Lower leg skin (tissue), 4 donors: Measurements from ENCODE around the gene TIAM2. TPM values are rescaled to one million over a fixed set of nuclear protein-coding genes. Genes with fewer than 3 reads are reported as not detected.

Source experiments
- DNase-seq, 2 donors: peaks; one replicate each; pipeline ENCODE4 v3.0.0-alpha.2; 2019; ENCODE audit warnings: low spot score in 2 of 2
- H3K4me3 ChIP-seq: fragments of 200-600 bp; sonication (generic); 2 replicates; pipeline ENCODE4 v1.5.1; 2017; ENCODE audit warnings: mild to moderate bottlenecking, low read depth; ENCODE audit not compliant: poor library complexity, severe bottlenecking
- POLR2A ChIP-seq, 2 donors: fragments of 450-650 bp; IDR thresholded peaks; one replicate each; pipeline ENCODE4 v1.6.1; 2016 to 2017; ENCODE audit warnings: antibody characterized with exemption in 2 of 2, mild to moderate bottlenecking in 1 of 2, moderate library complexity in 1 of 2
- WGBS, 2 donors: methylation state at CpG; one replicate each; pipeline ENCODE4 v1.1.5; 2018; 5-methylcytosine and 5-hydroxymethylcytosine counted together
- intact Hi-C: fragments of 100-400 bp; cut with DNase I; formaldehyde crosslinking; loops from one replicate; pipeline ENCODE4 v1.15.0; 2023; ENCODE audit warnings: low total_unique reads
- total RNA-seq, 4 donors: library from RNA; depleted of rRNA; stranded (reverse); fragments of >200 nt; gene quantifications; one replicate each; pipeline ENCODE4 v1.1.0, GENCODE V29; 2016
- TF ChIP-seq, protein P1 (sequence below), 3 donors: fragments of 450-650 bp; IDR thresholded peaks; one replicate each; pipeline ENCODE4 v1.5.1; 2016; ENCODE audit warnings: antibody characterized with exemption in 3 of 3, mild to moderate bottlenecking in 3 of 3, moderate library complexity in 2 of 3

The TIAM2 gene
- total RNA-seq, 4 donors from 2014 or later, result 5.4 to 11.0 (median 7.4) TPM

DNA sequence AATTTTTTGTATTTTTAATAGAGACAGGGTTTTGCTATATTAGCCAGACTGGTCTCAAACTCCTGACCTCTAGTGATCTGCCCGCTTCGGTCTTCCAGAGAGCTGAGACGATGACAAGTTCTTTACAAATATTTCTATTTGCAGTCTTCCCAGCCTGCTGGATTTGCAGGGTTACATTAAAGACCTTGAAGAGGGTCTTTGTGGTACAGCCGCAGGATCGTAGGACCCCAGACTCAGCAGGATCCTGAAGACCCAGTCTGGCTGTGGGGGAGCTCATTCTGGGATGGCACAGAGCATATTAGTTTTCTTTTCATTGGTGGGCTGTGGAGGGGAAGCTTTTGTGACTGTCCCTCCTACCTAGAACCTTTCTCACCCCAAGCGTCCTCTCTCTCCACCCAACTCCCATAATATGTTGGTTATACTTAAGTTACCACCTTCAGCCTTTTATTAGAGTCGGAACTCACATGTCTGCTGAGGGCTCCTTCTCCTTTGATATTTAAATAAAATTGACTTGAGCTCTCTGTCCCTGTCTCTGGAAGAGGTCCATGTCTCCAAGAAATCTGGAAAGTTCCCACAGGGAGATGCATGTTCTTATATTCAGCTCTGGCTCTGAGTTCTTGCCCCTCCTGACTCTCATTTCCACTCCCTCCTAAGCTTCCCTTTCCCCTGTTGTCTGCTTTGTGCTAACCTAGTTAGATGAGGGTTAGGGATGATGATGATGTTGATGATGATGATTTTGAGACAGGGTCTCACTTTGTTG lies 72.0 kb downstream of the TIAM2 start:
- intact Hi-C loops, result no loop called here
- 81 to 85% methylated on average over 7 of the region's 7 CpGs for WGBS, 2 donors
- TF ChIP-seq, protein P1, sequence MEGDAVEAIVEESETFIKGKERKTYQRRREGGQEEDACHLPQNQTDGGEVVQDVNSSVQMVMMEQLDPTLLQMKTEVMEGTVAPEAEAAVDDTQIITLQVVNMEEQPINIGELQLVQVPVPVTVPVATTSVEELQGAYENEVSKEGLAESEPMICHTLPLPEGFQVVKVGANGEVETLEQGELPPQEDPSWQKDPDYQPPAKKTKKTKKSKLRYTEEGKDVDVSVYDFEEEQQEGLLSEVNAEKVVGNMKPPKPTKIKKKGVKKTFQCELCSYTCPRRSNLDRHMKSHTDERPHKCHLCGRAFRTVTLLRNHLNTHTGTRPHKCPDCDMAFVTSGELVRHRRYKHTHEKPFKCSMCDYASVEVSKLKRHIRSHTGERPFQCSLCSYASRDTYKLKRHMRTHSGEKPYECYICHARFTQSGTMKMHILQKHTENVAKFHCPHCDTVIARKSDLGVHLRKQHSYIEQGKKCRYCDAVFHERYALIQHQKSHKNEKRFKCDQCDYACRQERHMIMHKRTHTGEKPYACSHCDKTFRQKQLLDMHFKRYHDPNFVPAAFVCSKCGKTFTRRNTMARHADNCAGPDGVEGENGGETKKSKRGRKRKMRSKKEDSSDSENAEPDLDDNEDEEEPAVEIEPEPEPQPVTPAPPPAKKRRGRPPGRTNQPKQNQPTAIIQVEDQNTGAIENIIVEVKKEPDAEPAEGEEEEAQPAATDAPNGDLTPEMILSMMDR (IDR thresholded peaks at IDR 0.05), result no peak
- no peak for TF ChIP-seq POLR2A (IDR thresholded peaks at IDR 0.05)
- no peak overlapping the region for H3K4me3 ChIP-seq
- DNase-seq, result peak in 1 of 2 donors; percentile 66

DNA sequence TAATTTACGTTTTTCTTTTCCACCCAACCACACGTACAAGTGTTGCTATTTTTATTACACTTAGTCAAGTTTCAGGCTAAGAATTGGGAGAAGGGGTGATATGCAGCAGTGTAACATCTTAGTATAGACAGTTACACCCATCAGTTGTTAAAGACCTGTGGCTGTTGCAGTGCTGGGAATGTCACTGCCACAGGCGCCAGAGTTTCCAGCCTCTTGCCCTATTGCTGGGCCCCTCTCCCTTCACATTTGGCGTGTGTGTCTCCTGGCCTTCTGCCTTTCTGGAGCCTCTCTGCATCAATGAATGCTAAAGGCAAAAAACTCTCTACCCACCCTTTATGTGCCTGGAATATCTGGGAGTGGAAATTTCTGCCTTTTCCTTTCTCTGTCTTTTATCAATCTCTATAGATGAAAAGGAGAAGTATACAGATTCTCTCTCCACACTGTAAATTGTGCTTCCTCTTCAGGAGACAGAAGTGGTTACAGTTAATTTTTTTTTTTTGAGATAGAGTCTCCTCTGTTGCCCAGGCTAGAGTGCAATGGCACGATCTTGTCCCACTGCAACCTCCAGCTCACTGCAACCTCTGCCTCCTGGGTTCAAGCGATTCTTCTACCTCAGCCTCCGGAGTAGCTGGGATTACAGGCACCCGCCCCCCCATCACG lies 73.0 kb downstream of the TIAM2 start:
- TF ChIP-seq, protein P1 (IDR thresholded peaks at IDR 0.05), result no peak
- TF ChIP-seq POLR2A (IDR thresholded peaks at IDR 0.05), result no peak
- H3K4me3 ChIP-seq, result no peak overlapping the region
- intact Hi-C loops, result no loop called here
- WGBS, 2 donors, result 46 to 63% methylated on average over 9 of the region's 9 CpGs
- peak in 1 of 2 donors; percentile 82 for DNase-seq

DNA sequence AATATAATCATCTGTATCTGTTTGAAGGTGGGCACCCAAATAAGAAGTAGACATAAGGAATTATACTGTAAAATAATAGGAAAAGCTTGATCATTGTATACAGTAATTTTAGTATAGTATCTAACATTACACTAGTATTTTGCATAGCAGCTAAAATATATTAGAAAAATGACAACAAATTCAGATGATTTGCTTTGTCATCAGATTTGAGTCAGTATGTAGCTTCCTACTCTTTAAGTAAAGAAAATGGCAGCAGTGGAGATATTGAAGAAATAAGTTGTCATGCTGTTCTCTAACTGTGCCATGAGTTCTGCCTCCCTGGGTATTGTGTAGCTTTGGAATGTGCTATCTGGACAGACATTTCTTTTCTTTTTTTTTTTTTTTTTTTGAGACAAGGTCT lies 74.4 kb downstream of the TIAM2 start:
- no peak for DNase-seq
- H3K4me3 ChIP-seq, result no peak overlapping the region
- intact Hi-C loops, result no loop called here
- TF ChIP-seq, protein P1 (IDR thresholded peaks at IDR 0.05), result no peak
- no peak for TF ChIP-seq POLR2A (IDR thresholded peaks at IDR 0.05)

DNA sequence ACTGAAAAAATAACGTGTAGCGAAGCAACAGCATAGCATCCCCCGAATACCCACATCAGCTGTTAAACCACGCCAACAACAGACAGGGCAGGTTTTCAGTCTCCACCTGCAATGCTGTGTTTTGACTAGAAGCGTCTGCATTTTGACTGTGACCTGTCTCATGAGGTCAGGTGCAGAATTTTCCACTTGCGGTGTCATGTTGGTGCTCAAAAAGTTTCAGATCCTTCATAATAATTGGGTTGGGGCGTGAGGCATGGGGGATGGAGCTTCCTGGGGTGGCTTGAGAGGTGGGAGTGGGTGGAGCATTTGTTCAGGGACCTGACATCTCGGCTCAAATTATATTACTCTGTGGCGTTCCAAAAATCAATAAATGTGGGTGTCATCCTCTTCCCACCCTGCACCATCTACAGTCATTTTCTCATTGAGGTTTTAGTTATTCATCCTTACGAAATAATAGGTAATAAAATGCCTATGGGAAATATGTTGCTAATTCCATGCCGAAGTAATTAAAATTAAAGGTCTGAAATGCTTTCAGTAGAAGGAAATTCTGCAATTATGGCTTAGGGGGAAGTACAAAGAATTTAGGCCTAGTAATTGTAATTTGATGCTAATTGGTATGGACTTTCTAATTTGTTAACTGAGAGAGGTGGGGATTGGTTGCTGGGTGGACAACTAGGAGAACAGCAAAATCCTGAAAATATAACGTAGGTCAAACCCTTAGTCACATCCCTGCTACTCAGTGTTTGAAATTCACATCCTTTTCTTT lies 81.0 kb downstream of the TIAM2 start:
- no peak overlapping the region for H3K4me3 ChIP-seq
- TF ChIP-seq, protein P1 (IDR thresholded peaks at IDR 0.05), result no peak
- TF ChIP-seq POLR2A (IDR thresholded peaks at IDR 0.05), result no peak
- WGBS, 2 donors, result 90 to 91% methylated on average over 12 of the region's 12 CpGs
- no peak for DNase-seq
- intact Hi-C loops, result no loop called here

DNA sequence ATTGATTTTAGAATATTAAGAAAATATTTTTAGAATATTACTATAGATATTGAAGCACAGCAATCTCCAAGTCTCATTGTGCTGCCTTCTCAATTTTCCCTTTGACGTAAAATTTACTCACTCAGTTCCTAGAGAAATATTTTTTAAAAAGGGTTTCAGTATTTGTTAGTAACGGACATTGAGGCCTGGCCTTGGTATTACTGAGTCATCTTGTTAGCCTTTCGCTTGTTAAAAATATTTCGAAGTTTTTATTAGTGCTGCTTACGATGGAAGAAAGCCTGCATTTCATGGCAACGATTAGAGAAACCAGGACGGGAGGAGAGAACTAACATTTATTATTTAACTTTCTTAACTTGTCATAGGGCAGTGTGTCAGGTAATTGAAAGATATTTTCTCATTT lies 82.2 kb downstream of the TIAM2 start:
- H3K4me3 ChIP-seq, result no peak overlapping the region
- intact Hi-C loops, result no loop called here
- 66 to 76% methylated on average over 7 of the region's 7 CpGs for WGBS, 2 donors
- TF ChIP-seq, protein P1 (IDR thresholded peaks at IDR 0.05), result no peak
- no peak for TF ChIP-seq POLR2A (IDR thresholded peaks at IDR 0.05)
- DNase-seq, result no peak
